Thyroid gland (tissue), 4 donors: Measurements from ENCODE around the gene POFUT2. TPM values are rescaled to one million over a fixed set of nuclear protein-coding genes. Genes with fewer than 3 reads are reported as not detected.

Experiments
- DNase-seq, 2 donors: peaks; one replicate each; pipeline ENCODE4 v3.0.0-alpha.2; 2019
- H3K27ac ChIP-seq, 3 donors: fragments of 200-600 bp; sonication (generic); 1 replicate in 2 of 3; 2 replicates in 1 of 3; pipeline ENCODE4 v1.5.1; 2016 to 2019; ENCODE audit warnings: mild to moderate bottlenecking in 1 of 3, moderate library complexity in 1 of 3
- H3K27me3 ChIP-seq: fragments of 200-600 bp; sonication (generic); one replicate; pipeline ENCODE4 v1.5.1; 2019
- H3K36me3 ChIP-seq, 2 donors: fragments of 200-600 bp; sonication (generic); one replicate each; pipeline ENCODE4 v1.5.1; 2016 to 2019
- H3K4me1 ChIP-seq, 2 donors: fragments of 200-600 bp; sonication (generic); one replicate each; pipeline ENCODE4 v1.5.1; 2017 to 2019
- H3K4me3 ChIP-seq, 3 donors: fragments of 200-600 bp; sonication (generic); replicated peaks in 1 of 3; 1 replicate in 2 of 3; 2 replicates in 1 of 3; pipeline ENCODE4 v1.5.1; 2016; ENCODE audit warnings: mild to moderate bottlenecking in 1 of 3
- H3K9me3 ChIP-seq: fragments of 200-600 bp; sonication (generic); one replicate; pipeline ENCODE4 v1.5.1; 2017
- CTCF ChIP-seq, 6 experiments: fragments of 200-600 bp in 3 of 6; fragments of 450-650 bp in 3 of 6; sonication (generic) in 3 of 6; IDR thresholded peaks; one replicate each; pipeline ENCODE4 v1.5.1; 2016 to 2019; ENCODE audit warnings: antibody characterized with exemption in 6 of 6, mild to moderate bottlenecking in 2 of 6, inconsistent platforms in 1 of 6, moderate library complexity in 1 of 6
- POLR2A ChIP-seq, 2 donors: fragments of 450-650 bp; IDR thresholded peaks; one replicate each; pipeline ENCODE4 v1.6.1; 2017; ENCODE audit warnings: antibody characterized with exemption in 2 of 2, mild to moderate bottlenecking in 2 of 2, moderate library complexity in 1 of 2
- WGBS, 2 donors: methylation state at CpG; one replicate each; pipeline ENCODE4 v1.1.5; 2017; 5-methylcytosine and 5-hydroxymethylcytosine counted together
- intact Hi-C: fragments of 100-400 bp; cut with DNase I; formaldehyde crosslinking; loops from one replicate; pipeline ENCODE4 v1.15.1; 2023
- total RNA-seq, 4 donors: library from RNA; depleted of rRNA; stranded (reverse); fragments of >200 nt; gene quantifications; one replicate each; pipeline ENCODE4 v1.2.3, GENCODE V29; 2016

The POFUT2 gene
- total RNA-seq, 4 donors from 2014 or later: 20.2 to 52.2 (median 40.5) TPM

DNA sequence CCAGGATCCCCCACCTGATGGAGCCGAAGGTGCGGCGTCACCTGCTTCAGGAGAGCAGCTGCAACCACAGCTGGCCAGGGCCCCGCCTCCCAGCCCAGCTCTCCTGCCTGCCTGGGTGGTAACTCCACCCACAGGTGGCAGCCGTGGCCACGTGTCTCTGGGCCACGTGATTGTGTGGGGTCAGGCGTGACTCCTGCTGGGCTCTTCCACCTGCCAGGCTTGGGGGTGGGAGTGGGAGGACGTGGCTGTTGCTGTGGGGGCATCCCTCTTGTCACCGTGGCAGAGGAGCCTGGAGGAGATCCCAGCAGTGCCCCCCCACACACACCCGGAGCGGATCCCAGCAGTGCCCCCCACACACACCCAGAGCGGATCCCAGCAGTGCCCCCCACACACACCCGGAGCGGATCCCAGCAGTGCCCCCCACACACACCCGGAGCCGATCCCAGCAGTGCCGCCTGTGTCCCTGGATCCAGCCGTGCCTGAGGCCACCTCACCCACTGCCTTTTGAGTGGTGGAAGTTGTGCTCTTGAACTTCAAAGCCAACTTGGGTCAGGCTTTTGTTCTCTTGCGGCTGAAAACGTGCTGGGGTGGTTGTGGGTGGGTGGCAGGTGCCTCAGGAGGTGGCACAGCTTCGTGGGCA, 32.2 kb downstream of the POFUT2 start:
- no peak for DNase-seq

DNA sequence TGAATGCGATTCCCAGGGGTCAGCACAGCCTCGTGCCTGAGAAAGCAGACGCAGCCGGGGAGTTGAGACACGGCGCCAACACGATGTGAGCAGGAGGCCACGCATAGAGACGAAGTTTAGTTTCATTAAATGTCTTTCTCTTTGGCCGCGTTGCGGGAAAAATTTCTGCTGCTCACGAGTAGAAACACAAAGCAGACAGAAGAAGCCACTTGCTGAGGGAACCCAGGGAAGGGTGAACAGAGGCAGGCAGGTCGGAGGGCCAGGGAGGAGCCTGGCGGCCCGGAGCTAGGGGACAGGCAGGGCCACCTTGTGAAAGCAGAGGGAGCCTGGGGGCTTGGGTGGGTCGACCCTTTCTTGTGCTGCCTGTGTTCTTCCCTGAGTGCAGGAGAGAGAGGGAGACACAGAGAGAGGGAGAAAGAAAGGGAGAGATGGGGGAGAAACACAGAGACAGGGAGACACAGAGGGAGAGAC, 33.2 kb downstream of the POFUT2 start:
- no peak for DNase-seq
- Histone ChIP-seq H3K27me3 (no peaks in the 10 kb centered on the region), H3K4me3 (no peak overlapping the region), H3K4me1 (no peaks in the 10 kb centered on the region), H3K36me3 (no peaks in the 10 kb centered on the region), H3K27ac (no peak overlapping the region), H3K9me3 (no peaks in the 10 kb centered on the region)
- TF ChIP-seq POLR2A (IDR thresholded peaks at IDR 0.05) (no peak), CTCF (IDR thresholded peaks at IDR 0.05) (no peak)
- 79 to 84% methylated on average over 17 of the region's 17 CpGs for WGBS, 2 donors
- intact Hi-C loops: no loop called here

More for the DNA sequence above, 32.2 kb downstream of the POFUT2 start:
- no peaks in the 10 kb centered on the region for H3K36me3 ChIP-seq
- 94 to 96% methylated on average over 6 to 11 of the region's 22 CpGs for WGBS, 2 donors
- TF ChIP-seq POLR2A (IDR thresholded peaks at IDR 0.05): no peak
- TF ChIP-seq CTCF (IDR thresholded peaks at IDR 0.05): no peak
- H3K4me3 ChIP-seq: no peak overlapping the region
- no peaks in the 10 kb centered on the region for H3K4me1 ChIP-seq
- no peak overlapping the region for H3K27ac ChIP-seq
- no peaks in the 10 kb centered on the region for H3K27me3 ChIP-seq
- intact Hi-C loops: no loop called here
- no peaks in the 10 kb centered on the region for H3K9me3 ChIP-seq

DNA sequence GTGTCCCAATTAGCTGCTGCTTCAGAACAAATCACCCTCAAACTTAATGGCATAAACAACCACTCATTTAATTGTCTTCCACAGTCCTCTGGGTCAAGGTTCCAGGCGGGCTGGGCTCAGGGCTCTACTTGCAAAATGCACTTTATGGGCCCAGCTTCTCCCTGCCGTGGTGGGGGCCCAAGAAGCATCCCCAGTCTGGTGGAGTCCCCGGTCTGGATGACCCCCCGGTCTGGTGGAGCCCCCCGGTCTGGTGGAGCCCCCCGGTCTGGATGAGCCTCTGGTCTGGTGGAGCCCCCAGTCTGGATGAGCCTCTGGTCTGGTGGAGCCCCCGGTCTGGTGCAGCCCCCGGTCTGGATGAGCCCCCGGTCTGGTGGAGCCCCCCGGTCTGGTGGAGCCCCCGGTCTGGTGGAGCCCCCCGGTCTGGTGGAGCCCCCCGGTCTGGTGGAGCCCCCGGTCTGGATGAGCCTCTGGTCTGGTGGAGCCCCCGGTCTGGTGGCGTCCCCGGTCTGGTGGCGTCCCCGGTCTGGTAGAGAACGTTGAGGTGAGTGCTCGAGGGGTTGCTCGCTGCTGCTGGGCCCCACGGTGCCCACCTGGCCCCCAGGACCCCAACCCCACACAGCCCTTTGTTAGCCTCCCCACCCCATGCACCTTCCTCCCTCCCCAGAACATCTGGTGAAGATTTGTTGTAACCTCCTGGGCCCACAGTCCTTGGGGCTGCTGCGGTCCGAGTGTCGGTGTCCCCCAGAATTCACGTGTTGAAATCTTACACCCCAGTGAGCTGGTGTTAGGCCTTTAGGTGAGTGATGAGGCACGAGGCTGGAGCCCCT, 33.8 kb downstream of the POFUT2 start:
- Histone ChIP-seq H3K4me3 (no peak overlapping the region), H3K9me3 (no peaks in the 10 kb centered on the region), H3K36me3 (no peaks in the 10 kb centered on the region), H3K4me1 (no peaks in the 10 kb centered on the region), H3K27me3 (no peaks in the 10 kb centered on the region), H3K27ac (no peak overlapping the region)
- intact Hi-C loops: no loop called here
- TF ChIP-seq CTCF (IDR thresholded peaks at IDR 0.05) (no peak), POLR2A (IDR thresholded peaks at IDR 0.05) (no peak)
- no peak for DNase-seq
- whole genome bisulfite sequencing, 2 donors: 77 to 86% methylated on average over 11 to 17 of the region's 28 CpGs

DNA sequence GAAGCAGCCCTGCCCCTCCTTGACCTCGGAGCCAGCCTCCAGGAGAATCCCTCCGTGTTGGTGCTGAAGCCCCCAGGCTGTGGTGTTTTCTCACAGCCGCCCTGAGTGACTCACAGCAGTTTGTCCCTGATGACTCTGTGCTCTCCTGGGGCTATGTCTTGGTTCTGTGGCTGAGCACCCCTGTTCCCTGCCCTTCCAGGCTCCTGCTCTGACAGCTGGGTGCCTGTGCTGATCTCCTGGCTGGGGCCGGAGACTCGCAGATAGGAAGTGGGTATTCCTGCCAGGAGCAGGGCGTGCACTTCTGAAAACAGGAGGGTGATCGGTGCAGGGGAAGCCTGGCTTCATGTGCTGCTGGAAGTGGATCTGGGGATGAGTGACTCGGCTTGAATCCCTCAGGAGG, 34.5 kb downstream of the POFUT2 start:
- H3K36me3 ChIP-seq: no peaks in the 10 kb centered on the region
- H3K27ac ChIP-seq: no peak overlapping the region
- no peak for DNase-seq
- H3K9me3 ChIP-seq: no peaks in the 10 kb centered on the region
- intact Hi-C loops: no loop called here
- no peaks in the 10 kb centered on the region for H3K4me1 ChIP-seq
- TF ChIP-seq CTCF (IDR thresholded peaks at IDR 0.05): no peak
- TF ChIP-seq POLR2A (IDR thresholded peaks at IDR 0.05): no peak
- H3K4me3 ChIP-seq: no peak overlapping the region
- 35 to 58% methylated on average over 5 to 7 of the region's 8 CpGs for WGBS, 2 donors
- H3K27me3 ChIP-seq: no peaks in the 10 kb centered on the region

- no peaks in the 10 kb centered on the region for H3K9me3 ChIP-seq
- intact Hi-C loops: no loop called here
- no peaks in the 10 kb centered on the region for H3K27me3 ChIP-seq
- no peaks in the 10 kb centered on the region for H3K4me1 ChIP-seq
- no peaks in the 10 kb centered on the region for H3K36me3 ChIP-seq
- WGBS, 2 donors: 95 to 97% methylated on average over 12 to 13 of the region's 13 CpGs
- TF ChIP-seq POLR2A (IDR thresholded peaks at IDR 0.05) (no peak), CTCF (IDR thresholded peaks at IDR 0.05) (no peak)
- DNase-seq: no peak
- H3K4me3 ChIP-seq: no peak overlapping the region
- H3K27ac ChIP-seq: no peak overlapping the region
Measured at GRCh38 chr21:45252448-45252925, 35.2 kb downstream of the POFUT2 start.
